ENCODE results near the gene CNTNAP1.
A peak's percentile ranks its signal among the peaks of the same experiment; 100 is the strongest.
"Not testable (repeated sequence)": the region's sequence is repeated elsewhere in the genome, so short reads cannot be mapped to it uniquely, and the experiment has no call there.

The CNTNAP1 gene

DNA sequence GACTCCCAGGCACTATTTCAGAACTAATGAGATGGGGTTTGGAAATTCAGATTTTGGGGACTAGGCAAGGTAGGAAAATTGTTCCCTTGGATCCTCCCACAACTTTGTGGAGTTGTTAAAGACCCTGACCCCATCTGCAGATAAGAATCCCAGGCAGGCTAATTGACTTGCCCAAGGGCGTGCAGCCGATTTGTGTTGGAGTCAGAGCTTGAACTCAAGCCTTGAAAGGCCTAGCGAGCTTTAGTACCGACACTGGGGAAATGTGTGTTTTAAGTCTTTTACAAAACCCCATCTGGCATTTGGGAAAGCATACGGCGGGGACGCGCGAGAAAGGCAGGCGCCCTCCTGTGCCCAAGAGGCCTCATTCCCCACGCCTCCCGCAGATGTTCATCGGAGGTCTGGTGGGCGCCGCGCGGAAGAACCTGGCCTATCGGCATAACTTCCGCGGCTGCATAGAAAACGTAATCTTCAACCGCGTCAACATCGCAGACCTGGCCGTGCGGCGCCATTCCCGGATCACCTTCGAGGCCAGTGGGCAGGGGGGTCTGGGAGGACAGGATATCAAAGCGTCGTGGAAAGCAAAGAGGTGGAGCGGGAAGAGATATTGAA is 4.3 kb downstream of the CNTNAP1 start:
- DNase-seq: no peak

DNA sequence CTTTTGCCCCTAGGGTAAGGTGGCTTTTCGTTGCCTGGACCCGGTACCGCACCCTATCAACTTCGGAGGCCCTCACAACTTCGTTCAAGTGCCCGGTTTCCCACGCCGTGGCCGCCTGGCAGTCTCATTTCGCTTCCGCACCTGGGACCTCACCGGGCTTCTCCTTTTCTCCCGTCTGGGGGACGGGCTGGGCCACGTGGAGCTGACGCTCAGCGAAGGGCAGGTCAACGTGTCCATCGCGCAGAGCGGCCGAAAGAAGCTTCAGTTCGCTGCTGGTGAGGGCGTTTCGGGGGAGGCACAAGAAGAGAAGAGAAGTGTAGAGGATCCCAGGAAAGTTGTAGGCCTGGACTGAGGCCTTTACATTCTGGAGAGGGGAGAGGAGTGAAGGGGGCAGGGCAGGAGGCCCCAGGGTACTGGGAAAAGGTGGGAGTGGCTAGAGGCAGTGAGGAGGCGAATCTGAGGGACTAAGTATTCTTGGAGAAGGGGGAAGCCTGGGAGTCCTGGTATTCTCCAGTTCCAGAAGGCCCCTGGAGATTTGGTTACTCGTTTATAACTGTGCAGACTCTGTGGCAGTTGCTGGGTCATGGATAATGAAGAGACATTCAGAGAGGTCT is 5.5 kb downstream of the CNTNAP1 start:
- DNase-seq: no peak

- DNase-seq: no peak
Observed at GRCh38 chr17:42690596-42690995, 8.3 kb downstream of the CNTNAP1 start.

DNA sequence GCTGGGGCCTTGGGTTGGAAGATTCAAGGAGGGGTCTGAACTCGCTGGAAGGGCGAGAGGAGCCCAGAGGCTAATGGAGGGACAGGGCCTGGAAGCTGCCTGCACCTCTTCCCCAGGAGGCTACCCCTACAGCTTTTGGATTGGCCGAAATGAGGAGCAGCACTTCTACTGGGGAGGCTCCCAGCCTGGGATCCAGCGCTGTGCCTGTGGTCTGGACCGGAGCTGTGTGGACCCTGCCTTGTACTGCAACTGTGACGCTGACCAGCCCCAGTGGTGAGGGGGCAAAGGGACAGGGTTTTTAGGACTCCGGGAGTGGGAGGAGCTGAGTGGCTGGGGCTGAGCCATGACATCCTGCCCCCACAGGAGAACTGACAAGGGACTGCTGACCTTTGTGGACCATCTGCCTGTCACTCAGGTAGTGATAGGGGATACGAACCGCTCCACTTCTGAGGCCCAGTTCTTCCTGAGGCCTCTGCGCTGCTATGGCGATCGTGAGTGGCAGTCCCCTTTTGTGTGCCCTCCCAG is 8.8 kb downstream of the CNTNAP1 start:
- DNase-seq: no peak

DNA sequence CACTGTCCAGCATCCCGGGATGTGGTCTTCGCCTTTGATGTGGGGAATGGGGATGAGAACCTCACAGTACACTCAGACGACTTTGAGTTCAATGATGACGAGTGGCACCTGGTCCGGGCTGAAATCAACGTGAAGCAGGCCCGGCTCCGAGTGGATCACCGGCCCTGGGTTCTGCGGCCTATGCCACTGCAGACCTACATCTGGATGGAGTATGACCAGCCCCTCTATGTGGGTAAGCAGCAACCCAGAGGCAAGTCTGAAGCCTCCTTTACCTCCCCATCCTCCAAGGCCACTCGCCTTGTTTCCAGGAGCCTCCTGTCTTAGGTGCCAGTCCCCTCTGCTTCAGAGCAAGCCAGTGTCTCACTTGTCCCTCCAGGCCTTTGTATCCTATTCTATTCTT is 10.2 kb downstream of the CNTNAP1 start:
- no peak for DNase-seq

DNA sequence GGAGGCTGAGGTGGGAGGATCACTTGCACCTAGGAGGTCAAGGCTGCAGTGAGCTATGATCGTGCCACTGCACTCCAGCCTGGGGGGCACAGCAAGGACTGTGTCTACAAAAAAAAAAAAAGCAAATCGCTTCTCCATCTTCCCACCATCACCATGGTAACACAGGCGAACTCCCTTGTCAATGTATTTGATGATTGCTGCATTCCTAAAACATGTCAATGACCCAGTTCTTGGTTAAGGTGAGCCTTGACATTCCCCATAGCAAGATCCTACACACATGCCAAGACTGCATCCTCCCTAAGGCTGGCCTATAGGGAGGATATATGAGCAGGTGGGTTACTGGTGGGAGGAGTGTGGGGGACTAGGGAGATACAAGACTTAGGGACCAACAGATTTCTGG is 12.2 kb downstream of the CNTNAP1 start:
- DNase-seq: no peak

DNA sequence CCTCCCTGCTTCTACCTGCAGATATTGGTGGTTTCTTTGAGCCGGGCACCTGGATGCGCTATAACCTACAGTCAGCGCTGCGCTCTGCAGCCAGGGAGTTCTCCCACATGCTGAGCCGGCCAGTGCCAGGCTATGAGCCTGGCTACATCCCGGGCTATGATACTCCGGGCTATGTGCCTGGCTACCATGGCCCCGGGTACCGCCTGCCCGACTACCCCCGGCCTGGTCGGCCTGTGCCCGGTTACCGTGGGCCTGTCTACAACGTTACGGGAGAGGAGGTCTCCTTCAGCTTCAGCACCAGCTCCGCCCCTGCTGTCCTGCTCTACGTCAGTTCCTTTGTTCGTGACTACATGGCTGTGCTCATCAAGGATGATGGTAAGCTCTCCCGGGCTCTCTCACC is 13.2 kb downstream of the CNTNAP1 start:
- DNase-seq: no peak

DNA sequence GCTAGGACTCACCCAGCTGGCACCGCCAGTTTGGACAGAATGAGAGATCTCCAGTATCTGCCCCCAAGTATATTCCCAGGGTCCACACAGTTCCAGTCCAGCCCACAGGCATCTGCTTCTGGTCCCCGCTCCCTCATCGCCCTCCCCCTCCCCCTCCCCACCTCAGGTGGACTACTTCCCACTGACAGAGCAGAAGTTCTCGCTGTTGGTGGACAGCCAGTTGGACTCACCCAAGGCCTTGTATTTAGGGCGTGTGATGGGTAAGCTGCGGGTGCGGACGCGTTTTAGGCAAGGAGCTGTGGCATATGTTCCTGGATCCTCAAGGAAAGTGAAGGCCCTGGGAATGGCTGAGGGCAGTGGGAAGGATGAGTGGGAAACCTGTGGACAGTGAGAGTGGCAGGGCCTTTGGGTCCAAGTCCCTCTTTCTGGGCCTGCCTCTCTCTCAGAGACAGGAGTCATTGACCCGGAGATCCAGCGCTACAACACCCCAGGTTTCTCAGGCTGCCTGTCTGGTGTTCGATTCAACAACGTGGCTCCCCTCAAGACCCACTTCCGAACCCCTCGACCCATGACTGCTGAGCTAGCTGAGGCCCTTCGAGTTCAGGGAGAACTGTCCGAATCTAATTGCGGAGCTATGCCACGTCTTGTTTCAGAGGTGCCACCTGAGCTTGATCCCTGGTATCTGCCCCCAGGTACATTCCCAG is 14.9 kb downstream of the CNTNAP1 start:
- no peak for DNase-seq

- no peak for DNase-seq
Observed at GRCh38 chr17:42698736-42699414, 16.5 kb downstream of the CNTNAP1 start.

- no peak for DNase-seq
Observed at GRCh38 chr17:42699415-42699740, 17.0 kb downstream of the CNTNAP1 start.

DNA sequence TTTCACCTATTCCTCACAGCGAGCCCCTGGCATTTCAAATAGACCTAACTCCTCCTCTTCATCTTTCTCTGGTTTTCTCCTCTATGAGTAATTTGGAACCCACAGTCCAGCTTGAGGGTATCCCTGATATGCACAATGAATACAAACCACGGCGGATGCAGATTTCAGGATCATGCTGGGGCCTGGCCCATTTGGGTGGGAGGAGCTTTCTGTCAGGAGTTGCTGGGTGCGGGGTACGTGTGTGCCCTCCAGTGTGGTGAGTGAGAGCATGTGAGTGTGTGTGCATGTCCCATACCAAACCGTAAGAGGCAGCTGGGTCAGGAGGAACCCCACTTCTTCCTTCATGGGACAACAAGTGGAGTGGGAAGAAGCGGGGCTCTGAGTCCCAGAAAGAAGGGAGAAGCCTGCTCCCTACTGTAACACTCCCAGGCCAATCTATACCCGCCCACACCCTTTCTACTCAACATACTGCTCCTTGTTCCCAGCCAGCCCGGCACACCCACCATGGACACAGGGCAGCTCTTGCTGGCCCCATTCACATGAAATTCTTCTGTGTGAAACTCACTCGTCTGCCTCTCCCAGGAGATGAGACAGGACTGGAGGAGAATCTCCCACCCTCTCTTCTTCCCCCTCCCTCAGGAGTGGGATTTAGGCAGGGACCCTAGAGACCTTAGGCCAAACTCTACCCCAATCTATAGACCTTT is 18.4 kb downstream of the CNTNAP1 start:
- DNase-seq: no peak

- DNase-seq: no peak
Observed at GRCh38 chr17:42702446-42702845, 20.1 kb downstream of the CNTNAP1 start.

DNA sequence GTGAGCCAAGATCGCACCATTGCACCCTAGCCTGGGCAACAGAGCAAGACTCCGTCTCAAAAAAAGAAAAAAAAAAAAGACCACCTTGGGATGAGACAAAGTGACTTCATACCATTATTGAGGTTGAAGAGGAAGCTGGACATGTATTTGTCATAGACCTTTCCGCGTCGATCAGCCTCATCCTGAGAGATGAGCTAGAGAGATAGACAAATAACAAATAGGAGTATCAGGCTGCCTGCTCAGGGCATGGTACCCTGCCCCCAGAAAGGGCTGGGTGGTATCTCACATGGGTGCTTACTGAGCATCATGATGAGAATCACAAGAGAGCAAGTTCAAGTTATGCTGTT is 22.1 kb downstream of the CNTNAP1 start:
- no peak for DNase-seq

GRCh38 chr17:42704837-42705494 is 22.6 kb downstream of the CNTNAP1 start:
- DNase-seq: no peak

GRCh38 chr17:42706732-42707131 is 24.4 kb downstream of the CNTNAP1 start:
- DNase-seq: peak; percentile 31

DNA sequence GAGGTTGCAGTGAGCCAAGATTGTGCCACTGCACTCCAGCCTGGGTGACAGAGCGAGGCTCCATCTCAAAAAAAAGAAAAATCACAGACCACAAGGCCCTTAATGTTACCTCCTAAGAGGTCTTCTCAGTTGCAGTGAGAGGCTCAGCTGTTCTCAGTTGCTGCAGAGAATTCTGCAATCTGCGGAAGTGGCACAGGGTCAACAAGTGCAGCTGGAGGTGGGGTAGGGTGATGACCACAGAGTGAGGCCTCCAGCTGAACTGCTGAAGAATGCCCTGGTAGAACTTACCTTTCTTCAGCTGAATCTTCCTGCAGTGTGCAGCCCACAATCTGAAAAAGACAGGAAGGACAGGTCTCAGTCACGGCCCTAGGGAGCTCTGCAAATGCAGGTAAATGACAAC is 26.3 kb downstream of the CNTNAP1 start:
- no peak for DNase-seq

- DNase-seq: no peak
Observed at GRCh38 chr17:42709561-42709960, 27.2 kb downstream of the CNTNAP1 start.

GRCh38 chr17:42720996-42721583 is 38.8 kb downstream of the CNTNAP1 start:
- DNase-seq: no peak

- DNase-seq: no peak
Observed at GRCh38 chr17:42723636-42724035, 41.3 kb downstream of the CNTNAP1 start.

DNA sequence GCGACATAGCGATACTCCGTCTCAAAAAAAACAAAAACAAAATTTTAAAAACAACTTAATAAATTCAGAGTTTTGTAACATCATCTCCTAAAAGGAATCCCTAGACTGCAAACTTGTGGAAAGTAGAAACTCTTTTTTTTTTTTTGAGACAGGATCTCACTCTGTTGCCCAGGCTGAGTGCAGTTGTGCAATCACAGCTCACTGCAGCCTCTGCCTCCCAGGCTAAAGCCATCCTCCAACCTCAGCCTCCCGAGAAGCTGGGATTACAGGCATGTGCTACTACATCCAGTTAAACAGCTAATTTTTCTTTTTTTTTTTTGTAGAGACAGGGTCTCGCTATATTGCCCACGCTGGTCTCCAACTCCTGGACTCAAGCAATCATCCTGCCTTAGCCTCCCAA is 42.8 kb downstream of the CNTNAP1 start:
- DNase-seq: no peak

DNA sequence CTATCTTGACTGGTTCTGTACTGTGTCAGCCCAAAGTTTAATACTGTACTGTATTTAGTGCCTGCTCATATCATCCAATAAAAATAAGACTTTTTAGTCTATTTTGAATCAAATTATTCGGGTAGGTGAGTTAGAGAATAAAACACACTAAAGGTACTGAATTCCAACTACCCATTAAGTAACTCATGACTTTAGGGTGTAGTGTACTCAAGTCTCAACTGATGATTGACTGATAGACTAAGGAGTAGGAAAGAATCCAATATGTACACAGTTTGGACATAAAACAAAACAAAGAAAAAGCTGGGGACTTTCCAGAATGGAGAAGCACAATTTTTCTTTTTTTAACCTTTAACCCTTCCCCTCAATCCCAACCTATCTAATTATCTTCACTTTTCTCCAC is 58.4 kb downstream of the CNTNAP1 start:
- no peak for DNase-seq

DNA sequence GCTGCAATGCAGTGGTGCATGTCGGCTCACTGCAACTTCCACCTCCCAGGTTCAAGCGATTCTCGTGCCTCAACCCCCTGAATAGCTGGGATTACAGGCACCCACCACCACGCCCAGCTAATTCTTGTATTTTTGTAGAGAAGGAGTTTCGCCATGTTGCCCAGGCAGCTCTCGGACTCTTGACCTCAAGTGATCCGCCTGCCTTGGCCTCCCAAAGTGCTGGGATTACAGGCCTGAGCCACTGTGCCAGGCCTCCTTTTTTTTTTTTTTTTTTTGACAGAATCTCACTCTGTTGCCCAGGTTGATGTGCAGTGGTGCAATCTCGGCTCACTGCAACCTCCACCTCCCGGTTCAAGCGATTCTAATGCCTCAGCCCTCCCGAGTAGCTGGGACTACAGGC is 60.6 kb downstream of the CNTNAP1 start:
- DNase-seq: not testable (repeated sequence)

Data from CD4-positive, alpha-beta T cell treated with Interferon gamma for 1 hour (primary cell).